AG09319 (cell line): ENCODE results near the gene RAD1.

Source experiments
- DNase-seq: peaks from one replicate; pipeline ENCODE4 v3.0.0-alpha.2; 2010; ENCODE audit warnings: low read depth; ENCODE audit errors: extremely low read depth
- CTCF ChIP-seq: IDR thresholded peaks from 2 replicates; pipeline ENCODE4 v1.5.1; 2011; ENCODE audit warnings: low read depth, mild to moderate bottlenecking, inconsistent platforms, low read length, moderate library complexity

RAD1 gene

GRCh38 chr5:34941936-34942335, 26.6 kb upstream of the RAD1 start:
- TF ChIP-seq CTCF = no peak
- no peak for DNase-seq

- no peak for TF ChIP-seq CTCF
- no peak for DNase-seq
Observed at GRCh38 chr5:34932947-34933346, 17.6 kb upstream of the RAD1 start.

- no peak for TF ChIP-seq CTCF
- no peak for DNase-seq
Observed at GRCh38 chr5:34930870-34931269, 15.6 kb upstream of the RAD1 start.

- TF ChIP-seq CTCF = no peak
- DNase-seq = no peak
Observed at GRCh38 chr5:34930462-34930844, 15.1 kb upstream of the RAD1 start.

- no peak for TF ChIP-seq CTCF
- DNase-seq = peak; percentile 38
Observed at GRCh38 chr5:34929720-34930461, 14.6 kb upstream of the RAD1 start.

GRCh38 chr5:34929134-34929719, 13.9 kb upstream of the RAD1 start, which contains the start of gene DNAJC21:
Gene DNAJC21, plus strand, starts transcription at chr5:34929559. Its CDS starts 261 bp downstream, at chr5:34929820.
- TF ChIP-seq CTCF = no peak
- DNase-seq = peak; percentile 92

- no peak for DNase-seq
- no peak for TF ChIP-seq CTCF
Observed at GRCh38 chr5:34928267-34928666, 13.0 kb upstream of the RAD1 start.
